GM10266 (cell line): Measurements from ENCODE around the gene HOXA7.

Source experiments
- DNase-seq: peaks from one replicate; pipeline ENCODE4 v3.0.0; 2012; ENCODE audit errors: extremely low spot score
- CTCF ChIP-seq: IDR thresholded peaks from 2 replicates; pipeline ENCODE4 v1.5.1; 2012; ENCODE audit warnings: mild to moderate bottlenecking, low read depth; ENCODE audit not compliant: control insufficient read depth, insufficient read depth; ENCODE audit errors: missing control alignments

Gene HOXA7

DNA sequence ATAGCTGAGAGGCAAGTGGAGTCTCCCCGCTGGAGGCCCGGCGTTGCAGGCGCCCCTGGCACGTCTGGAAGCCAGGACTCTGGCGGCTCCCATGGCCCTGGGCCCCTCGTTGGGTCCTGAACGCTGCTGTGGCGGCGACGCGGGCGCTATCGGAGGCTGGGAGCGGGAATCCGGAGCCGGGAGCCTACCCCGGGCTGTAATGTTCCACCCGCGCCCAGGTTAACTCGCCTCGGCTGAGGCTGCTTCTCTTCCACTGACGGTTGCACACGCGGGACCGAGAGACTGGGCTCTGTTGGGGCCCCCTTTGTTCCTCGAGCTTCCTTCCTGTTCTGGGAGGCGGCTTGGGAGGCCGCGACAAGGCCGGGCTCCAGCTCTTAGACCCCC, 11.7 kb downstream of the HOXA7 start:
- no peak for DNase-seq
- no peak for TF ChIP-seq CTCF

- TF ChIP-seq CTCF: no peak
- no peak for DNase-seq
Observed at GRCh38 chr7:27143950-27144780, 12.3 kb downstream of the HOXA7 start.

DNA sequence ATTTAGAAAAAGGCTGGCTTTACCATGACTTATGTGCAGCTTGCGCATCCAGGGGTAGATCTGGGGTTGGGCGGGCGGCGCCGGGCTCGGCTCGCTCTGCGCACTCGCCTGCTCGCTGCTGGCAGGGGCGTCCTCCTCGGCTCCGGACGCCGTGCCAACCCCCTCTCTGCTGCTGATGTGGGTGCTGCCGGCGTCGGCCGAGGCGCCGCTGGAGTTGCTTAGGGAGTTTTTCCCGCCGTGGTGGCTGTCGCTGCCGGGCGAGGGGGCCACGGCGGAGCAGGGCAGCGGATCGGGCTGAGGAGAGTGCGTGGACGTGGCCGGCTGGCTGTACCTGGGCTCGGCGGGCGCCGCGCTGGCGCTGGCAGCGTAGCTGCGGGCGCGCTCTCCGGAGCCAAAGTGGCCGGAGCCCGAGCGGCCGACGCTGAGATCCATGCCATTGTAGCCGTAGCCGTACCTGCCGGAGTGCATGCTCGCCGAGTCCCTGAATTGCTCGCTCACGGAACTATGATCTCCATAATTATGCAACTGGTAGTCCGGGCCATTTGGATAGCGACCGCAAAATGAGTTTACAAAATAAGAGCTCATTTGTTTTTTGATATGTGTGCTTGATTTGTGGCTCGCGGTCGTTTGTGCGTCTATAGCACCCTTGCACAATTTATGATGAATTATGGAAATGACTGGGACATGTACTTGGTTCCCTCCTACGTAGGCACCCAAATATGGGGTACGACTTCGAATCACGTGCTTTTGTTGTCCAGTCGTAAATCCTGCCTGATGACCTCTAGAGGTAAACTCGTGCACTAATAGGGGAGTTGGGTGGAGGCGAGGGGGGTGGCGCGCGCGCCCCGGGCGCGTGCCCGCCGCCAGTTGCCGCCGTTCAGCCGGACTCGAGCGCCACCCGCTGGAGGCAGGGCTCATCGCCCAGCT, 13.2 kb downstream of the HOXA7 start, which contains the start of gene HOXA5:
Gene HOXA5, minus strand, starts transcription at position 659 of the 927 bp plus-strand sequence. Its CDS starts 74 bp downstream, at position 585.
- DNase-seq: no peak
- no peak for TF ChIP-seq CTCF

GRCh38 chr7:27142580-27143022, 13.9 kb downstream of the HOXA7 start:
- no peak for DNase-seq
- TF ChIP-seq CTCF: no peak

GRCh38 chr7:27141923-27142579, 14.4 kb downstream of the HOXA7 start:
- DNase-seq: no peak

More at GRCh38 chr7:27141923-27142579, 14.4 kb downstream of the HOXA7 start:
- no peak for TF ChIP-seq CTCF
